Astrocyte (in vitro differentiated cells and primary cell): ENCODE measurements around the gene INPP5A.

Source experiments
- EZH2 ChIP-seq: IDR thresholded peaks from 2 replicates; pipeline ENCODE4 v1.6.1; 2012; ENCODE audit warnings: mild to moderate bottlenecking, low read length, inconsistent platforms; ENCODE audit not compliant: insufficient read depth
- TF ChIP-seq, protein P1 (sequence below): IDR thresholded peaks from 2 replicates; pipeline ENCODE4 v1.5.1; 2011; ENCODE audit warnings: low read depth, mild to moderate bottlenecking, inconsistent platforms, low read length, moderate library complexity; ENCODE audit not compliant: insufficient read depth

DNA sequence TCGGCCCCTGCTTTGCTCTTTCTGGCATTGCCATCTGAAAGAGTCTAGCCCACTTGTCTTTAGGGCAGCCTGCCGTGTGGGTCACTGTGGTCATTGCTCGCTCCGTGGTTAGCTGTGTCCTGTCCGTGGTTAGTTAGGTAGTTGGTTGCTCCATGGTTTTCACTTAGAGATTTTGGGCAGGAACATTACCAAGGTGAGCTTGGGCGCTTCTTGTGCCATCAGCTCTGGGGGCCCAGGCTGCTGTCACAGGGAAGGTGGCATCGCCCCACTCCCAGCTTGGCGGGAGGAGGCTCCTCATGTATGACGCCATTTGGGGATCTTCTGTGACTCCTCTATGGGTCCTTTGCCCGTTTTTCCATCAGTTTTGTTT is 53.1 kb downstream of the INPP5A start:
- TF ChIP-seq, protein P1, sequence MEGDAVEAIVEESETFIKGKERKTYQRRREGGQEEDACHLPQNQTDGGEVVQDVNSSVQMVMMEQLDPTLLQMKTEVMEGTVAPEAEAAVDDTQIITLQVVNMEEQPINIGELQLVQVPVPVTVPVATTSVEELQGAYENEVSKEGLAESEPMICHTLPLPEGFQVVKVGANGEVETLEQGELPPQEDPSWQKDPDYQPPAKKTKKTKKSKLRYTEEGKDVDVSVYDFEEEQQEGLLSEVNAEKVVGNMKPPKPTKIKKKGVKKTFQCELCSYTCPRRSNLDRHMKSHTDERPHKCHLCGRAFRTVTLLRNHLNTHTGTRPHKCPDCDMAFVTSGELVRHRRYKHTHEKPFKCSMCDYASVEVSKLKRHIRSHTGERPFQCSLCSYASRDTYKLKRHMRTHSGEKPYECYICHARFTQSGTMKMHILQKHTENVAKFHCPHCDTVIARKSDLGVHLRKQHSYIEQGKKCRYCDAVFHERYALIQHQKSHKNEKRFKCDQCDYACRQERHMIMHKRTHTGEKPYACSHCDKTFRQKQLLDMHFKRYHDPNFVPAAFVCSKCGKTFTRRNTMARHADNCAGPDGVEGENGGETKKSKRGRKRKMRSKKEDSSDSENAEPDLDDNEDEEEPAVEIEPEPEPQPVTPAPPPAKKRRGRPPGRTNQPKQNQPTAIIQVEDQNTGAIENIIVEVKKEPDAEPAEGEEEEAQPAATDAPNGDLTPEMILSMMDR, result no peak
- no peak for TF ChIP-seq EZH2
